ENCODE data around the gene ARHGAP22. TPM values are rescaled to one million over a fixed set of nuclear protein-coding genes. Genes with fewer than 3 reads are reported as not detected.

ARHGAP22 gene
- total RNA-seq, 2 experiments from 2014 or later, result not detected

DNA sequence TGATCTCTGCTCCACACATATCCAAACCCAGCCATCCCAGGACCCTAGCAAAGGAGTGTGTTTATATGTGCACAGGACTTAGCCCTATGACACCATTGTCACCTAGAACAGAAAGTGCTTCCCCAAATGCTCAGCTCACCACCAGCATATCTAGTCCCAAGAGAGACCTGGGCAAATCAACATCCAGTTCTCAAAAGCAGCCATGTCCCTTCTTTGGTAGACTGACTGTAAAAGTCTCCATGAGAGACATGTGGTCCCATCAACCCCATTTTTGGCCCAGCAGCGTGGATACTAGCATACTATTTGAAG lies 20.9 kb upstream of the ARHGAP22 start:
- ATAC-seq (no peak), DNase-seq (no peak)
- Mint-ChIP-seq H3K9me3 (ENCODE audit: low read depth) (no peaks in the 10 kb centered on the region), H3K27ac (no peak overlapping the region), H3K36me3 (no peaks in the 10 kb centered on the region), H3K4me3 (no peak overlapping the region), H3K27me3 (peaks cover 23% of the 10 kb centered on the region), H3K4me1 (no peaks in the 10 kb centered on the region)
- CTCF ChIA-PET, result interaction anchor here (1.5 to 2.3 kb wide), 2 partner anchors 17 to 32 kb away, joined by 3 to 8 read pairs; no protein-coding TSS in a partner anchor

DNA sequence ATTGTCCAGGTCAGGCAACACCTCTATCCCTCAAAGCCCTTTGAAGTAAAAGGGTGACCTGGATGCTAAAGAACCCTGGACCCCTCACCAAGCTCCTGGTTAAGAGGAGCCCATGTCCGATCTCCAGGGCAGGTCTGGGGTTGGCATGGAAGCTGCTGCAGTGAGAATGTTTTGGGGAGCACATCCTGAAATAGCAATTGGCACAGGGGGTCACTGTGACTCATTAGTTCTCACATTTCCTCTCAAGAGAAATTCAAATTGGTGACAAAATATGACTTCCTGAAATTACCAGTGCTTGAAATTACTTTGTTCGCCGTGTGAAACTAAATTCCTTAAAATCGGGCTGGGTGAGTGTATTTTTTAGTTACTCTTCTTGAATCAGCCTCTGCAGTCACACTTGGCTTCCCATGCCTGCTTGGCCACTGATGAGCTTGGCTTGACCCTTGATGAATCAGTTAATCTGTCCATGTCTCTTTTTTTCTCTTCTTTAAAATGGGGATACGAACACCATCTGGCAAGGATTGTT lies 18.8 kb upstream of the ARHGAP22 start:
- Mint-ChIP-seq H3K27ac (no peak overlapping the region), H3K4me1 (no peaks in the 10 kb centered on the region), H3K4me3 (no peak overlapping the region), H3K9me3 (ENCODE audit: low read depth) (no peaks in the 10 kb centered on the region), H3K36me3 (no peaks in the 10 kb centered on the region), H3K27me3 (peaks cover 33% of the 10 kb centered on the region)
- DNase-seq, result no peak
- no peak for ATAC-seq
- CTCF ChIA-PET, result interaction anchor here (2.3 kb wide), 1 partner anchor 35 kb away, joined by 8 read pairs; no protein-coding TSS in a partner anchor

DNA sequence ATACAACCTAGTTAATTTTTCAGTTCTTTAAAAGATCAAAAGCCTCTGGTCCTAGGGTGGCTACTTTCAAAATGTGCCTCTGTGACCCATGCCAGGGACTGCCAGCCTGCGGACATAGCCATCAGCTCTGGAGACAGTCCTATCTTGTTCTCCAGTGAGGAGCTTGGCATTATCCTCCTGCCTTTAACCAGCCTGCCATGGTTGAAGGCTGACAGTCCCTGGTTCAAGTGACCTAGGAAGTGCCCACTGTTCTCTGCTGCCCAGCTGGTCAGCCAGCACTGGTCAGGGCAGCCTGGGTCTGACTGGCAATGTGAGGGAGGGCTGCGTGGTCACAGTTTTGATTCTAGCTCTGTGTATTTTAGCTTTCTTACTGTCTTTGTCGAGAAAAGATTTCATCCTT lies 18.1 kb upstream of the ARHGAP22 start:
- CTCF ChIA-PET, result interaction anchor here (0.7 kb wide), 1 partner anchor 14 kb away, joined by 3 read pairs; no protein-coding TSS in a partner anchor
- H3K4me1 Mint-ChIP-seq, result no peaks in the 10 kb centered on the region
- peaks cover 39% of the 10 kb centered on the region for H3K27me3 Mint-ChIP-seq
- no peak overlapping the region for H3K27ac Mint-ChIP-seq
- DNase-seq, result no peak
- H3K36me3 Mint-ChIP-seq, result no peaks in the 10 kb centered on the region
- no peak for ATAC-seq
- H3K4me3 Mint-ChIP-seq, result no peak overlapping the region
- H3K9me3 Mint-ChIP-seq (ENCODE audit: low read depth), result no peaks in the 10 kb centered on the region

DNA sequence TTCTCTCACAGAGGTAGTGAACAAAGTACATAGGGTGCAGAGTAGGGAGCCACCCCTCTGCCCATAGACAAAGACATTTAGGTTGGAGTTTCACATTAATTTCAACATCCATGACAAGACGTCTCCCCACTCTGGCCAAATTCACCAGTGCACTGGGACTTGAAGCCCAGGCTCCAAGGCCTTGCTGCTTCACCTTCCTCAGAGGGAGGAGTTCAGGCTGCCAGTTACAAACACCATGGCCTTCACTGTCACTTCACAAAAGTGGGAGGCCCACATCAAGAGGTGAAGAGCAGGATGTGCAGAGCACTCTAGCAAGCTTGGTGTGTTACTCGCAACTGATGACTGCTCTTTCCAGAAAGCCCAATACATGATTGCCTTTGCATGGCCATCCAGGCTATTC lies 15.8 kb upstream of the ARHGAP22 start:
- Mint-ChIP-seq H3K36me3 (no peaks in the 10 kb centered on the region), H3K4me3 (no peak overlapping the region)
- CTCF ChIA-PET, result interaction anchor here (2.4 kb wide), 1 partner anchor 36 kb away, joined by 12 read pairs; no protein-coding TSS in a partner anchor

DNA sequence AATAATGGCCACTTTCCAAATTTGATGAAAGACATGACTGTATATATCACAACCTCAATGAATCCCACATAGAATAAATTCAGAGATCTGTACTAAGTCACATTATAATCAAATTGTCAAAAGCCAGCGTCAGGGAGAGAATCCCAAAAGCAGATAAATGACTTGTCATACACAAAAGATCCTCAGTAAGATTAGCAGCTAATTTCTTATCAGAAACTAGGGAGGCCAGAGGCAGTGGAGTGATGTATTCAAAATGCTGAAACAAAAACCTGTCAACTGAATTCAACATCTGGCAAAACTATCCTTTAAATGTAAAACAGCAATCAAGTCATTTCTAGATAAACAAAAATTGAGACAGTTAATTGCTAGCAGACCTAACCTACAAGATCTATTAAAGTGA lies 11.6 kb upstream of the ARHGAP22 start:
- no peaks in the 10 kb centered on the region for H3K9me3 Mint-ChIP-seq (ENCODE audit: low read depth)
- peaks cover 52% of the 10 kb centered on the region for H3K27me3 Mint-ChIP-seq
- no peak for DNase-seq
- CTCF ChIA-PET, result interaction anchor here (1.4 to 2.6 kb wide), 2 partner anchors 8 to 40 kb away, joined by 3 to 15 read pairs; no protein-coding TSS in a partner anchor
- H3K27ac Mint-ChIP-seq, result no peak overlapping the region
- H3K4me3 Mint-ChIP-seq, result no peak overlapping the region
- no peak for ATAC-seq
- no peaks in the 10 kb centered on the region for H3K4me1 Mint-ChIP-seq
- H3K36me3 Mint-ChIP-seq, result no peaks in the 10 kb centered on the region

More for the DNA sequence above, 15.8 kb upstream of the ARHGAP22 start:
- Mint-ChIP-seq H3K9me3 (ENCODE audit: low read depth) (no peaks in the 10 kb centered on the region), H3K27ac (no peak overlapping the region), H3K4me1 (no peaks in the 10 kb centered on the region), H3K27me3 (peaks cover 52% of the 10 kb centered on the region)
- no peak for ATAC-seq
- DNase-seq, result no peak

DNA sequence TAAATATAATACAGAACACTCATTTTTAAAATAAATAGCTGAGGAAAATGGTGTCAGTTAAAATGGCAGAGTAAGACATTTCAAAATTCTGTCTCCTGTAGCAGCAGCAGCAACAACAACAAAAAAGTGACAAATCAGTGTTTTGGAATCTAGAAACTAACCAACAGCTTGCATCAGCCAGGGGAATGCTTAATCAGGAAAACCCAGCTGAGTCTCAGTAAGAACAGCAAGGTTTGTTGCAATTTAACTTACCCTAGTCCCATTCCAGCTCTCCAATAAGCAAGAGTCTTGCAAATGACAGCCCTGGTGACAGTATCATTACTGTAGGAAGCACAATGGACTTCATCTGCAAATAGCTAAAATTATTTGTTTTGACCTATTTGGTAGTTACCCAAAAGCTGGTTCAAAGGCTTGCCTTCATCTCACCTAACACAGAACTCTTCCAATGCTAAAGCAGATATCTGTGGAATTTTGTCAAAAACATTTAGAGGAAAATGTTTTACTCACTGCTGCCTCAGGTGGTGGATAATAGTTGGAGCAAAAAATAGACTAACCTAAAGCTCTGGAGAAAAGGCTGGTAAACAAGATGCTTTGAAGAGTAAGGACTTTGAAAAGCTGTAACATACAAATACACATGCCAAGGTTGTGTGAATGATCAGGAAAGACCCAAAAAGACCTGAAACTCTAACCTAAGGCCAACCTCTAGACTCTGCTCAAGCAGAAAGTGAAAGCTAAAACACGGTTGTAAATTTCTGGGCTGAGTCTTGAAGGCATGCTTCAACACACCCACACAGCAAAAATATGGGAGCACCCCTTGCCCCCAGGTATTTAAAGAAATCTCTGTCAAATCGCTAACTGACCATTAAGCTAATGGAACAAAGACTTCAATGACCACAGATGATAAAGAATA lies 9.9 kb upstream of the ARHGAP22 start:
- Mint-ChIP-seq H3K9me3 (ENCODE audit: low read depth) (no peaks in the 10 kb centered on the region), H3K4me1 (no peaks in the 10 kb centered on the region), H3K36me3 (no peaks in the 10 kb centered on the region), H3K27ac (no peak overlapping the region), H3K27me3 (peaks cover 49% of the 10 kb centered on the region), H3K4me3 (no peak overlapping the region)
- DNase-seq (no peak), ATAC-seq (no peak)
- CTCF ChIA-PET, result interaction anchor here (0.6 to 2.6 kb wide), 6 partner anchors 9 to 896 kb away, joined by 3 to 15 read pairs (median 4); no protein-coding TSS in a partner anchor

DNA sequence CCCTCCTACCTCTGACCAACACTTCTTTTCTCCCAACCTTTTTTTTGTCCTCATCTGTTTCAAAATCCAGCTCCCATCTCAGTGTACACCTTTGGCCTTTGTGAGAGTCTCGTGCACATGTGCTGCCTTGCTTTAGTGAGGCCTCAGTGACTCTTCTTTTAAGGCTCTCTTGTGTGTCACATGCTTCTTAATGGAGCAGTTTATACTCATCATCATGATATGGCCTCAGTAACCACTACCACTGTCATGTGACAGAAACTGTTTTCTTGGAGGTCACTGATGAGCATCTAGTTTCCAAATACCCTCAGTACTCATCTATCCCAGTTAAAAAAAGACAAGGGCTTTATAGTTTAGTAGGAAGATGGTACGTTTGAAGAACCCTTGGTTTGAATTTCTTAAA lies 8.1 kb upstream of the ARHGAP22 start:
- Mint-ChIP-seq H3K27me3 (peaks cover 33% of the 10 kb centered on the region), H3K27ac (no peak overlapping the region), H3K4me3 (no peak overlapping the region), H3K4me1 (no peaks in the 10 kb centered on the region), H3K9me3 (ENCODE audit: low read depth) (no peaks in the 10 kb centered on the region), H3K36me3 (no peaks in the 10 kb centered on the region)
- no peak for ATAC-seq
- no peak for DNase-seq
- CTCF ChIA-PET, result interaction anchor here (1.0 kb wide), 1 partner anchor 43 kb away, joined by 4 read pairs; no protein-coding TSS in a partner anchor

- H3K27ac Mint-ChIP-seq, result no peak overlapping the region
- no peak for ATAC-seq
- peaks cover 30% of the 10 kb centered on the region for H3K27me3 Mint-ChIP-seq
- H3K4me3 Mint-ChIP-seq, result no peak overlapping the region
- no peaks in the 10 kb centered on the region for H3K36me3 Mint-ChIP-seq
- no peaks in the 10 kb centered on the region for H3K9me3 Mint-ChIP-seq (ENCODE audit: low read depth)
- peak; percentile 15 for DNase-seq
- CTCF ChIA-PET, result interaction anchor here (1.0 kb wide), 1 partner anchor 43 kb away, joined by 4 read pairs; no protein-coding TSS in a partner anchor
- H3K4me1 Mint-ChIP-seq, result no peaks in the 10 kb centered on the region
Observed at GRCh38 chr10:48612236-48612943, 7.5 kb upstream of the ARHGAP22 start.

- H3K27me3 Mint-ChIP-seq, result peaks cover 27% of the 10 kb centered on the region
- no peak overlapping the region for H3K27ac Mint-ChIP-seq
- no peaks in the 10 kb centered on the region for H3K4me1 Mint-ChIP-seq
Observed at GRCh38 chr10:48611133-48611532, 6.3 kb upstream of the ARHGAP22 start.

GRCh38 chr10:48610585-48611093 lies 5.8 kb upstream of the ARHGAP22 start:
- H3K4me3 Mint-ChIP-seq, result no peak overlapping the region
- H3K27me3 Mint-ChIP-seq, result peaks cover 28% of the 10 kb centered on the region
- DNase-seq (peak; percentile 29), ATAC-seq (no peak)
- H3K4me1 Mint-ChIP-seq, result no peaks in the 10 kb centered on the region
- no peak overlapping the region for H3K27ac Mint-ChIP-seq
- H3K36me3 Mint-ChIP-seq, result no peaks in the 10 kb centered on the region
- CTCF ChIA-PET, result interaction anchor here (0.7 kb wide), 1 partner anchor 46 kb away, joined by 3 read pairs; no protein-coding TSS in a partner anchor
- no peaks in the 10 kb centered on the region for H3K9me3 Mint-ChIP-seq (ENCODE audit: low read depth)

More at GRCh38 chr10:48611133-48611532, 6.3 kb upstream of the ARHGAP22 start:
- no peak overlapping the region for H3K4me3 Mint-ChIP-seq
- no peaks in the 10 kb centered on the region for H3K9me3 Mint-ChIP-seq (ENCODE audit: low read depth)
- H3K36me3 Mint-ChIP-seq, result no peaks in the 10 kb centered on the region
- CTCF ChIA-PET, result interaction anchor here (0.7 kb wide), 1 partner anchor 45 kb away, joined by 3 read pairs; no protein-coding TSS in a partner anchor
- ATAC-seq (no peak), DNase-seq (no peak)

DNA sequence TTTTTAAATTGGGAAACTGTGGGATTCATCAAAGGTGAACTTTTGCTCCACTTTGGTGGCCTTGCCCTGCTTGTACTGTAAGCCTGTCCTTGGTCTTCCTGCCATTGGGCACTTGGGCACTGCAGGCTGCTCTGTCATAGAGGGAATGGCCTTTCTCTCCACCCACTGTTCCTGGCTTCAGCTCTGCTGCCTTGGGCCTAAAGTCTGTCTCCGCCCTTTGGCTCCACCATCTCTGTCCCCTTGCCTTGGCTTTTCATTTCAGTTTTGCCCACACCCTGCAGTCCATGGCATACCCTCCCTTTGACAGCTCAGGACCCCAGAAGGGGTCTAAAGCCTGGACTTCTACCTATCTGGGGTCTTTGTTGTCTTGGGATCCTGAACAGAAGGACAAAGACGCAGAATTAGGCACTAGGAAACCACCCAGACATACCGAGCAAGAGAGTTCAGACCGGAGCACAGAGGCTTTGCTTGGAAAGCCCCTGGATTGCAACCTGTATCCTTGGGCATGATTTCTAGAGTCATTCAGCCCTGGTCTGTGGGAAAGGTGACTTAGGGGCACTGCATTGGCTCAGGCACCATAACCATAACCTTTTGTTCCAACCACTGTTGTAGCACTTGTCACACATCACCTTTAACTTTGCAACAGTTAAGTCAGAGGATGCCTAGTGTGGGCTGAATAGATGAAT lies 5.2 kb upstream of the ARHGAP22 start:
- ATAC-seq (no peak), DNase-seq (no peak)
- no peak overlapping the region for H3K4me3 Mint-ChIP-seq
- H3K27ac Mint-ChIP-seq, result no peak overlapping the region
- H3K36me3 Mint-ChIP-seq, result no peaks in the 10 kb centered on the region
- no peaks in the 10 kb centered on the region for H3K9me3 Mint-ChIP-seq (ENCODE audit: low read depth)
- CTCF ChIA-PET, result no interaction called here
- H3K4me1 Mint-ChIP-seq, result peaks cover 2% of the 10 kb centered on the region
- H3K27me3 Mint-ChIP-seq, result peaks cover 29% of the 10 kb centered on the region

DNA sequence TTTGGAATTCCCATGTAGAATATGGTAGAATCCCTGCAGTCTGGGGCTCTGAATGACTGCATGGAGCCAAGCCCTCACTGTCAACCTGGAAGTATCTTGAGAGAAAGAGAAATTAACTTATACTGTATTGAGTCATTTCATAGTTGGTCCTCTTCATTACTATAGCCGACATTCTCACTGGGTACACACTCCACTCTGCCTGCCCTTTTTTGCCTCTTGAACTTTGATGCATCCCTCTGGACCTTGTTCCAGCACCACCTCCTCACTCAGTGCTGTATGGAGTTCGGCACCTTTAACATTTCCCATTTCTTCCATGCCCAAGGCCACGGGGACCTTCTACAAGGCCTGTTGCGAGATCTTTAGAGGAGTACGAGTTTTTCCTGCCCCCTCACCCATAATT lies 4.6 kb upstream of the ARHGAP22 start:
- Mint-ChIP-seq H3K4me1 (peaks cover 2% of the 10 kb centered on the region), H3K27ac (no peak overlapping the region), H3K27me3 (peaks cover 30% of the 10 kb centered on the region), H3K9me3 (ENCODE audit: low read depth) (no peaks in the 10 kb centered on the region), H3K4me3 (no peak overlapping the region), H3K36me3 (no peaks in the 10 kb centered on the region)
- ATAC-seq (no peak), DNase-seq (peak; percentile 21)
- CTCF ChIA-PET, result interaction anchor here (1.0 to 5.0 kb wide), 3 partner anchors 14 to 49 kb away, joined by 3 to 43 read pairs (median 15); no protein-coding TSS in a partner anchor
